Measurements from ENCODE around the gene ZNF43. TPM values are rescaled to one million over a fixed set of nuclear protein-coding genes. Genes with fewer than 3 reads are reported as not detected.
"Not testable (repeated sequence)": the region's sequence is repeated elsewhere in the genome, so short reads cannot be mapped to it uniquely, and the experiment has no call there.

The ZNF43 gene
- total RNA-seq, 1 donor from 2014 or later = 14.8 TPM

GRCh38 chr19:21786936-21787335, 49.0 kb downstream of the ZNF43 start:
- ATAC-seq = no peak
- intact Hi-C loops (cut with DNase I) = no loop called here
- no peak overlapping the region for H3K4me3 ChIP-seq
- no peak for DNase-seq
- no peak overlapping the region for H3K27ac ChIP-seq
- no peaks in the 10 kb centered on the region for H3K36me3 ChIP-seq
- H3K27me3 ChIP-seq (ENCODE audit: low read depth) = no peaks in the 10 kb centered on the region
- no peak for TF ChIP-seq CTCF (IDR thresholded peaks at IDR 0.05)
- no peaks in the 10 kb centered on the region for H3K9me3 ChIP-seq
- H3K4me1 ChIP-seq = no peaks in the 10 kb centered on the region

- ATAC-seq; H3K36me3 ChIP-seq; H3K4me1 ChIP-seq; H3K9me3 ChIP-seq; DNase-seq; H3K27ac ChIP-seq; H3K4me3 ChIP-seq; intact Hi-C loops (cut with DNase I); H3K27me3 ChIP-seq (ENCODE audit: low read depth): not testable (repeated sequence)
These were observed 60.2 kb downstream of the ZNF43 start for GRCh38 chr19:21775792-21776191.

GRCh38 chr19:21767065-21767800, 68.7 kb downstream of the ZNF43 start, which contains the start of gene ZNF100:
Gene ZNF100 (minus strand): TSS chr19:21767579. CDS start chr19:21767429, 150 bp downstream.
- peak; percentile 98 to 99 for ATAC-seq
- Histone ChIP-seq H3K9me3 (no peaks in the 10 kb centered on the region), H3K4me1 (peaks cover 16% of the 10 kb centered on the region), H3K36me3 (peaks cover 18% of the 10 kb centered on the region), H3K27me3 (ENCODE audit: low read depth) (no peaks in the 10 kb centered on the region), H3K27ac (peak within 1 kb of the TSS; percentile 93), H3K4me3 (peak within 1 kb of the TSS; percentile 87)
- peak; percentile 94 for DNase-seq
- no peak for TF ChIP-seq CTCF (IDR thresholded peaks at IDR 0.05)
- intact Hi-C loops (cut with DNase I) = no loop called here

- H3K4me1 ChIP-seq = peaks cover 16% of the 10 kb centered on the region
- DNase-seq; H3K27me3 ChIP-seq (ENCODE audit: low read depth); H3K9me3 ChIP-seq; intact Hi-C loops (cut with DNase I): not testable (repeated sequence)
- peak overlapping the region; percentile 93 for H3K27ac ChIP-seq
- peak in 1 of 2 donors; percentile 49 for ATAC-seq
- H3K36me3 ChIP-seq = peaks cover 24% of the 10 kb centered on the region
- H3K4me3 ChIP-seq = peak overlapping the region; percentile 87
These were observed 69.3 kb downstream of the ZNF43 start for GRCh38 chr19:21766705-21767064.

GRCh38 chr19:21765151-21765550, 70.8 kb downstream of the ZNF43 start:
- no peak for TF ChIP-seq CTCF (IDR thresholded peaks at IDR 0.05)
- DNase-seq (no peak), ATAC-seq (no peak)
- Histone ChIP-seq H3K9me3 (no peaks in the 10 kb centered on the region), H3K4me1 (peaks cover 16% of the 10 kb centered on the region), H3K36me3 (peaks cover 39% of the 10 kb centered on the region), H3K27me3 (ENCODE audit: low read depth) (no peaks in the 10 kb centered on the region), H3K4me3 (no peak overlapping the region), H3K27ac (no peak overlapping the region)
- intact Hi-C loops (cut with DNase I) = no loop called here

GRCh38 chr19:21761547-21761946, 74.4 kb downstream of the ZNF43 start:
- intact Hi-C loops (cut with DNase I); ATAC-seq: not testable (repeated sequence)

GRCh38 chr19:21758296-21758695, 77.7 kb downstream of the ZNF43 start:
- Histone ChIP-seq H3K4me3 (no peak overlapping the region), H3K27ac (no peak overlapping the region), H3K36me3 (peaks cover 66% of the 10 kb centered on the region), H3K27me3 (ENCODE audit: low read depth) (no peaks in the 10 kb centered on the region), H3K9me3 (peaks cover 8% of the 10 kb centered on the region), H3K4me1 (no peaks in the 10 kb centered on the region)
- intact Hi-C loops (cut with DNase I) = no loop called here
- no peak for DNase-seq
- no peak for ATAC-seq
- no peak for TF ChIP-seq CTCF (IDR thresholded peaks at IDR 0.05)

More at GRCh38 chr19:21761547-21761946, 74.4 kb downstream of the ZNF43 start:
- H3K9me3 ChIP-seq; DNase-seq; H3K27me3 ChIP-seq (ENCODE audit: low read depth); H3K4me3 ChIP-seq; H3K27ac ChIP-seq: not testable (repeated sequence)
- Histone ChIP-seq H3K36me3 (peaks cover 62% of the 10 kb centered on the region), H3K4me1 (peaks cover 16% of the 10 kb centered on the region)

- H3K9me3 ChIP-seq; H3K27ac ChIP-seq; intact Hi-C loops (cut with DNase I); H3K4me3 ChIP-seq; H3K4me1 ChIP-seq; ATAC-seq; H3K27me3 ChIP-seq (ENCODE audit: low read depth); DNase-seq: not testable (repeated sequence)
- peaks cover 66% of the 10 kb centered on the region for H3K36me3 ChIP-seq
These were observed 80.4 kb downstream of the ZNF43 start for GRCh38 chr19:21755555-21755954.

Measured in lower lobe of right lung (tissue), 2 donors.